Activated B cell treated with CpG ODN at 0.5 μM for 24 hours (primary cell): ENCODE data around the gene TFF2. TPM values are rescaled to one million over a fixed set of nuclear protein-coding genes. Genes with fewer than 3 reads are reported as not detected.

ENCODE experiments used
- ATAC-seq: fragments of 200-7000 bp; cut with Tn5 transposase; one replicate; pipeline ENCODE4 v1.10.0; 2021; ENCODE audit warnings: low read depth, mild to moderate bottlenecking, moderate library complexity
- CTCF ChIA-PET: fragments of 350-600 bp; sonication (Branson Sonifier 250); formaldehyde crosslinking; loops from one replicate; lab custom pipeline; 2021; ENCODE audit warnings: antibody characterized with exemption; lab: Charles Lee
- POLR2A ChIA-PET: fragments of 350-600 bp; sonication (Branson Sonifier 250); formaldehyde crosslinking; loops from one replicate; lab custom pipeline; 2021; ENCODE audit warnings: antibody characterized with exemption; lab: Charles Lee
- DNase-seq: peaks from one replicate; pipeline ENCODE4 v3.0.0; 2022
- H3K27ac Mint-ChIP-seq: one replicate; pipeline ENCODE4 v1.8.0; 2020; ENCODE audit warnings: mixed read lengths
- H3K27me3 Mint-ChIP-seq: one replicate; pipeline ENCODE4 v1.8.0; 2021; ENCODE audit warnings: mixed read lengths
- H3K36me3 Mint-ChIP-seq: one replicate; pipeline ENCODE4 v1.8.0; 2021; ENCODE audit warnings: low read depth, mixed read lengths
- H3K4me1 Mint-ChIP-seq: one replicate; pipeline ENCODE4 v1.8.0; 2021; ENCODE audit warnings: mixed read lengths
- H3K4me3 Mint-ChIP-seq: one replicate; pipeline ENCODE4 v1.8.0; 2020; ENCODE audit warnings: mild to moderate bottlenecking, mixed read lengths
- H3K9me3 Mint-ChIP-seq: one replicate; pipeline ENCODE4 v1.8.0; 2020; ENCODE audit warnings: mixed read lengths
- CTCF ChIP-seq: fragments of 200-600 bp; IDR thresholded peaks from one replicate; pipeline ENCODE4 v1.8.0; 2022; ENCODE audit warnings: antibody characterized with exemption, mild to moderate bottlenecking
- intact Hi-C: fragments of 100-400 bp; cut with micrococcal nuclease; formaldehyde crosslinking; loops from one replicate; pipeline ENCODE4 v1.15.1; 2024
- total RNA-seq: library from RNA; stranded (reverse); gene quantifications from 2 replicates; pipeline ENCODE4 v1.2.3, GENCODE V29; 2022

The TFF2 gene
- total RNA-seq, 1 donor from 2014 or later: not detected

GRCh38 chr21:42366292-42367010, 15.7 kb upstream of the TFF2 start, which contains the start of gene TFF1:
TSS of gene TFF1 (minus strand) at chr21:42366535. CDS start at chr21:42366495, 40 bp downstream.
- DNase-seq (no peak), ATAC-seq (no peak)
- intact Hi-C loops: no loop called here
- no peak for TF ChIP-seq CTCF
- Mint-ChIP-seq H3K27me3 (peaks cover 30% of the 10 kb centered on the region), H3K4me1 (peaks cover 2% of the 10 kb centered on the region), H3K9me3 (no peaks in the 10 kb centered on the region), H3K4me3 (no peak within 1 kb of the TSS), H3K27ac (no peak within 1 kb of the TSS), H3K36me3 (no peaks in the 10 kb centered on the region)
- CTCF ChIA-PET: interaction anchor here (0.5 kb wide), 1 partner anchor 29 kb away, joined by 3 read pairs; no protein-coding TSS in a partner anchor
- POLR2A ChIA-PET: no interaction called here

- H3K4me3 Mint-ChIP-seq: no peak overlapping the region
- TF ChIP-seq CTCF: no peak
- CTCF ChIA-PET: no interaction called here
- no peak for DNase-seq
- no peak overlapping the region for H3K27ac Mint-ChIP-seq
- peaks cover 2% of the 10 kb centered on the region for H3K4me1 Mint-ChIP-seq
- no peaks in the 10 kb centered on the region for H3K9me3 Mint-ChIP-seq
- ATAC-seq: no peak
- POLR2A ChIA-PET: no interaction called here
- peaks cover 26% of the 10 kb centered on the region for H3K27me3 Mint-ChIP-seq
- intact Hi-C loops: no loop called here
- no peaks in the 10 kb centered on the region for H3K36me3 Mint-ChIP-seq
Observed at GRCh38 chr21:42365770-42366169, 15.0 kb upstream of the TFF2 start.

- Mint-ChIP-seq H3K27ac (no peak overlapping the region), H3K9me3 (no peaks in the 10 kb centered on the region), H3K27me3 (peaks cover 26% of the 10 kb centered on the region), H3K4me1 (peaks cover 2% of the 10 kb centered on the region), H3K36me3 (no peaks in the 10 kb centered on the region), H3K4me3 (no peak overlapping the region)
- ChIA-PET CTCF (no interaction called here), POLR2A (no interaction called here)
- ATAC-seq (no peak), DNase-seq (no peak)
- TF ChIP-seq CTCF: no peak
- intact Hi-C loops: no loop called here
Observed at GRCh38 chr21:42364304-42364865, 13.6 kb upstream of the TFF2 start.

GRCh38 chr21:42363312-42363711, 12.5 kb upstream of the TFF2 start:
- Mint-ChIP-seq H3K4me3 (no peak overlapping the region), H3K27me3 (peaks cover 27% of the 10 kb centered on the region), H3K36me3 (no peaks in the 10 kb centered on the region), H3K4me1 (peaks cover 2% of the 10 kb centered on the region), H3K9me3 (no peaks in the 10 kb centered on the region), H3K27ac (no peak overlapping the region)
- intact Hi-C loops: no loop called here
- POLR2A ChIA-PET: interaction anchor here (0.7 kb wide), 1 partner anchor 49 kb away, joined by 3 read pairs; no protein-coding TSS in a partner anchor
- ATAC-seq (no peak), DNase-seq (no peak)
- no peak for TF ChIP-seq CTCF
- CTCF ChIA-PET: no interaction called here

GRCh38 chr21:42362700-42363099, 11.9 kb upstream of the TFF2 start:
- H3K27ac Mint-ChIP-seq: no peak overlapping the region
- intact Hi-C loops: no loop called here
- DNase-seq (no peak), ATAC-seq (no peak)
- ChIA-PET CTCF (no interaction called here), POLR2A (interaction anchor here (0.6 kb wide), 1 partner anchor 101 kb away, joined by 3 read pairs; no protein-coding TSS in a partner anchor)
- H3K4me1 Mint-ChIP-seq: peaks cover 2% of the 10 kb centered on the region
- H3K36me3 Mint-ChIP-seq: no peaks in the 10 kb centered on the region
- H3K9me3 Mint-ChIP-seq: no peaks in the 10 kb centered on the region
- H3K4me3 Mint-ChIP-seq: no peak overlapping the region
- H3K27me3 Mint-ChIP-seq: peaks cover 32% of the 10 kb centered on the region
- TF ChIP-seq CTCF: no peak
